OCI-LY3 (cell line): ENCODE data around the gene NGEF.

Experiments used
- H2AFZ ChIP-seq: fragments of 200-600, 300-600 bp; shearing (Covaris generic); 2 replicates; pipeline ENCODE4 v1.6.0; 2014; ENCODE audit warnings: antibody characterized with exemption, low read depth, low read length
- H3K27ac ChIP-seq: fragments of 200-600, 300-600 bp; sonication (generic); 2 replicates; pipeline ENCODE4 v1.5.1; 2014; ENCODE audit warnings: mild to moderate bottlenecking, low read length, moderate library complexity, mixed read lengths
- H3K27me3 ChIP-seq: fragments of 200-600, 300-600 bp; sonication (generic); 2 replicates; pipeline ENCODE4 v1.6.1; 2014; ENCODE audit warnings: low read depth, low read length, mixed read lengths
- H3K36me3 ChIP-seq: fragments of 200-600, 300-600 bp; sonication (generic); replicated peaks from 2 replicates; pipeline ENCODE3; 2014; ENCODE audit warnings: low read depth, low read length, mixed read lengths
- H3K4me1 ChIP-seq: fragments of 300-600, 200-600 bp; sonication (generic); 2 replicates; pipeline ENCODE4 v1.6.1; 2014; ENCODE audit warnings: low read length, mixed read lengths
- H3K4me2 ChIP-seq: fragments of 200-600, 300-600 bp; sonication (generic); 2 replicates; pipeline ENCODE4 v1.6.1; 2014; ENCODE audit warnings: low read length, mixed read lengths
- H3K4me3 ChIP-seq: fragments of 300-600, 200-600 bp; sonication (generic); 2 replicates; pipeline ENCODE4 v1.5.1; 2014; ENCODE audit warnings: antibody characterized with exemption, mild to moderate bottlenecking, low read length, moderate library complexity
- H3K79me2 ChIP-seq: fragments of 300-600, 200-600 bp; shearing (Covaris generic); 2 replicates; pipeline ENCODE4 v1.6.1; 2014; ENCODE audit warnings: mild to moderate bottlenecking, low read length, mixed read lengths
- H3K9ac ChIP-seq: fragments of 300-600, 200-600 bp; shearing (Covaris generic); 2 replicates; pipeline ENCODE4 v1.6.0; 2014; ENCODE audit warnings: mild to moderate bottlenecking, low read length, moderate library complexity
- H3K9me3 ChIP-seq: fragments of 200-600, 300-600 bp; shearing (Covaris generic); 2 replicates; pipeline ENCODE4 v1.6.1; 2014; ENCODE audit warnings: low read length, mixed read lengths; ENCODE audit not compliant: insufficient read depth
- H4K20me1 ChIP-seq: fragments of 200-600, 300-600 bp; sonication (generic); 2 replicates; pipeline ENCODE4 v1.6.1; 2016; ENCODE audit warnings: low read length, mixed read lengths; ENCODE audit not compliant: insufficient read depth
- EZH2phosphoT487 ChIP-seq: fragments of 200-600 bp; shearing (Covaris generic); IDR thresholded peaks from 2 replicates; pipeline ENCODE4 v1.6.1; 2018; ENCODE audit warnings: antibody characterized with exemption, mixed run types, low read depth
- TF ChIP-seq, protein P1 (sequence below): fragments of 200-600, 300-600 bp; sonication (generic); IDR thresholded peaks from 2 replicates; pipeline ENCODE4 v1.5.1; 2014; ENCODE audit warnings: antibody characterized with exemption, low read length, low read depth

Gene NGEF

DNA sequence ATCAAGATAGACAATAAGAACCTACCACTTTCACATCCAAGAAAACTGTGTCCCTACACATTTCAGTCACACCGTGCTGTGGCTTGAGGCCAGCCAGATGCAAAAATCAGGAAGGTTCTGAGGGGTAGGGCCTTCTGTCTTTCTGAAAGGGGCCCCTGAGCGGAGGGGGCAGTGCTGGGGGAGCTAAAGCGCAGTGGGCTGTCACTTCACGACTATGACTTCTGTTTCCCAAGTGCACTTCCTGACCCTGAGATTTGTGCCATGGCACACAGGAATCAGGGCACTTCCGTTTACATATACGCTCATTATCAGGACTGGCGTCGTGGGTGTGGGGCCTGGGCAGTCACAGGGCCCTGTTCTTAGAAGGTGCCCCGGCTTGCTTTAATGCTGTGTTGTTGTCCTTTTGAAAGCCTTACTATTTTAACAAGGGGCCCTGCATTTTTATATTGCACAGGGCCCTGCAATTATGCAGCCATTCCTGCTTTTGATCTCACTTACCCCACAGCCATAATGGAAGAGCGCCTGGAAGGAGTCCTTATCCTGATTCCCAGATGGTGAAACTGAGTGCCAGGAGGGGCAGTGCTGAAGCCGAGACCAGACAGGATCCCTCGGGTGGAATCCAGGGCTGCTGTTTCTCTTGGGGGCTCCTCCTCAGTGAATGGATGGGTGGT is 620 bp downstream of the NGEF start:
- H2AFZ ChIP-seq, result no peak overlapping the region
- H3K79me2 ChIP-seq, result no peaks in the 10 kb centered on the region
- H3K4me3 ChIP-seq, result no peak overlapping the region
- H3K4me1 ChIP-seq, result no peaks in the 10 kb centered on the region
- no peaks in the 10 kb centered on the region for H3K36me3 ChIP-seq
- H3K9ac ChIP-seq, result no peak overlapping the region
- no peaks in the 10 kb centered on the region for H3K9me3 ChIP-seq
- TF ChIP-seq EZH2phosphoT487, result no peak
- TF ChIP-seq, protein P1, sequence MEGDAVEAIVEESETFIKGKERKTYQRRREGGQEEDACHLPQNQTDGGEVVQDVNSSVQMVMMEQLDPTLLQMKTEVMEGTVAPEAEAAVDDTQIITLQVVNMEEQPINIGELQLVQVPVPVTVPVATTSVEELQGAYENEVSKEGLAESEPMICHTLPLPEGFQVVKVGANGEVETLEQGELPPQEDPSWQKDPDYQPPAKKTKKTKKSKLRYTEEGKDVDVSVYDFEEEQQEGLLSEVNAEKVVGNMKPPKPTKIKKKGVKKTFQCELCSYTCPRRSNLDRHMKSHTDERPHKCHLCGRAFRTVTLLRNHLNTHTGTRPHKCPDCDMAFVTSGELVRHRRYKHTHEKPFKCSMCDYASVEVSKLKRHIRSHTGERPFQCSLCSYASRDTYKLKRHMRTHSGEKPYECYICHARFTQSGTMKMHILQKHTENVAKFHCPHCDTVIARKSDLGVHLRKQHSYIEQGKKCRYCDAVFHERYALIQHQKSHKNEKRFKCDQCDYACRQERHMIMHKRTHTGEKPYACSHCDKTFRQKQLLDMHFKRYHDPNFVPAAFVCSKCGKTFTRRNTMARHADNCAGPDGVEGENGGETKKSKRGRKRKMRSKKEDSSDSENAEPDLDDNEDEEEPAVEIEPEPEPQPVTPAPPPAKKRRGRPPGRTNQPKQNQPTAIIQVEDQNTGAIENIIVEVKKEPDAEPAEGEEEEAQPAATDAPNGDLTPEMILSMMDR, result no peak
- H3K4me2 ChIP-seq, result no peak overlapping the region
- no peak overlapping the region for H3K27ac ChIP-seq
- H3K27me3 ChIP-seq, result no peaks in the 10 kb centered on the region
- H4K20me1 ChIP-seq, result no peaks in the 10 kb centered on the region

DNA sequence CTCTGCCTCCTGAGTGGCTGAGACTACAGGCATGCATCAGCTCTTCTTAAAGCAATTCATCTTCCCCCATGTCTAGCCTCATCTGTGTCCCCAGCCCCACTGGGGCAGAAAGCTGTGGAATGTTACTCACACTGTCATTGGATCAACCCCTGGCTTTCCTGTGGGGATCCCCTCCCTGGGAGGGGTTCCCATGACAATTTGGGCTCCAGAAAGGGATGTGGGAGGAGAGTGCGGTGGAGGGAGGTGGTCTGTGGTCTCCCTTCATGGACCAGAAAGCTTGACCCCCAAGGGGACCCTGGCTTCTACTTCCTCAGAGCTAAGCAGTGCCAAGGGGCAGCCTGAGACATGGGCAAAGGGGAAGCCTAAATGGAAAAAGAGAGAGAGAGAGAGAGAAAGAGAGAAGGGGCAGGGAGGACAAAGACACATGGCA is 1.3 kb downstream of the NGEF start:
- Histone ChIP-seq H3K27me3 (no peaks in the 10 kb centered on the region), H3K4me3 (no peak overlapping the region), H3K27ac (no peak overlapping the region), H2AFZ (no peak overlapping the region), H4K20me1 (no peaks in the 10 kb centered on the region), H3K9ac (no peak overlapping the region), H3K9me3 (no peaks in the 10 kb centered on the region), H3K36me3 (no peaks in the 10 kb centered on the region), H3K79me2 (no peaks in the 10 kb centered on the region), H3K4me2 (no peak overlapping the region), H3K4me1 (no peaks in the 10 kb centered on the region)
- TF ChIP-seq EZH2phosphoT487, result no peak
- TF ChIP-seq, protein P1, result no peak

DNA sequence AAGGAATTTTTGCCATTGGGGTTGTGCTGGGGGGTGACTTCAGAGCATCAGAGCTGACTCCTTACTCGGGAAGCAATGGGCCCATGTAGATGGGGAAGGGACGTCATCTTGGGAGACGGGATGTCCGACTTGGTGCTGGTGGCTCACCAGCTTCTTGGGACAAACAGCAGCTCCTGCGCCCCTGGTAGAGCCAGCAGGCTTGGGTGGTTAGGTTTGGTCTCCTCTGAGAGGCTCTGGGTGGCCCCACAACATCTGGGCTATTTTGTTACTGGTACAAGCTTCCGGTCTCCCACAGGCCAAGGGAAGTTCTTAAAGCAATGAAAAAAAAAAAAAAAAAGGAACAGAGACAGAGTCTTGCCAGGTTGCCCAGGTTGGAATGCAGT is 1.8 kb downstream of the NGEF start:
- H3K79me2 ChIP-seq, result no peaks in the 10 kb centered on the region
- no peaks in the 10 kb centered on the region for H3K36me3 ChIP-seq
- no peak overlapping the region for H3K4me2 ChIP-seq
- H3K9ac ChIP-seq, result no peak overlapping the region
- no peak overlapping the region for H2AFZ ChIP-seq
- no peak overlapping the region for H3K4me3 ChIP-seq
- H3K9me3 ChIP-seq, result no peaks in the 10 kb centered on the region
- TF ChIP-seq EZH2phosphoT487, result no peak
- TF ChIP-seq, protein P1, result no peak
- no peaks in the 10 kb centered on the region for H4K20me1 ChIP-seq
- H3K27me3 ChIP-seq, result no peaks in the 10 kb centered on the region
- H3K4me1 ChIP-seq, result no peaks in the 10 kb centered on the region
- no peak overlapping the region for H3K27ac ChIP-seq

DNA sequence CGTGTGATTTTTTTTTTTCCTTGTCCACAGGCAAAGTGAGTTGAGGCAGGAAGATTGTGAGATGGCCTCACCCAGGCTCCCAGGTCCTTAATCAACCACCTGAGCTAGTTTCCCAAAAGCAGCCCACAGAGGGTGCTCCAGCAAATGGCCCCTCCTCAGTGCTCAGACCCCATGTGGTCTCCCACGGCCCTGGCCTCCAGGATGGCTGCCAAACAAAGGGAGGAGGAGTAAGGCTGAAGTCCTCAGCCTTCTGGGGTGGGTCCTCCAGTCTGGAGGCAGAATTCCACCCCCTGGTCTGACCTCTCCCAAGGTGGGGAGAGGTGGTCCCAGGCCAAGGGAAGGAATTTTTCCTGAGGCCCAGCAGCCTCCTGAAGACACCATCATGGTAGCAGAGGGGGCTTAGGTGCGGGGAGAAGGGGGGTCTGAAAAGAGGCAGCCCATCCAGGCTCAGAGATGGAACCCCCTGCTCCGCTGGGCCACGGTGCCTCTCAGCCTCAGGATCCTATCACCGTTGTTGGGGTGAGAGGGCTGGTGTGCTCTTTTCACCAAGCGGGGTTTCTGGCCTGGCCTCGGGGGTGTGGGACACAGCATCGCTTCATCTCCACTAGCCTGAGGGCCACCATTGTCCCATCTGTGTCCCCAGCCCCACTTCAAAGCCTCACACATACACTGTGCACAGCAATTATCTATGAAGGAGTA is 2.3 kb downstream of the NGEF start:
- H3K9me3 ChIP-seq, result no peaks in the 10 kb centered on the region
- no peaks in the 10 kb centered on the region for H3K36me3 ChIP-seq
- H3K79me2 ChIP-seq, result no peaks in the 10 kb centered on the region
- no peak overlapping the region for H2AFZ ChIP-seq
- no peaks in the 10 kb centered on the region for H3K27me3 ChIP-seq
- H3K9ac ChIP-seq, result no peak overlapping the region
- no peaks in the 10 kb centered on the region for H4K20me1 ChIP-seq
- H3K4me2 ChIP-seq, result no peak overlapping the region
- TF ChIP-seq EZH2phosphoT487, result no peak
- TF ChIP-seq, protein P1, result no peak
- no peaks in the 10 kb centered on the region for H3K4me1 ChIP-seq
- no peak overlapping the region for H3K27ac ChIP-seq
- no peak overlapping the region for H3K4me3 ChIP-seq
